SU-DHL-6 (cell line): ENCODE results near the gene CTNNBL1.
"Not testable (repeated sequence)": the region's sequence is repeated elsewhere in the genome, so short reads cannot be mapped to it uniquely, and the experiment has no call there.

Experiments used
- H2AFZ ChIP-seq: fragments of 200-600 bp; sonication (generic); 2 replicates; pipeline ENCODE4 v1.6.1; 2014; ENCODE audit warnings: low read depth, mild to moderate bottlenecking, moderate library complexity, mixed read lengths, antibody characterized with exemption, low read length; ENCODE audit not compliant: severe bottlenecking
- H3F3A ChIP-seq: fragments of 200-600 bp; shearing (Covaris generic); 2 replicates; pipeline ENCODE4 v1.6.0; 2016; ENCODE audit warnings: antibody characterized with exemption, mild to moderate bottlenecking; ENCODE audit not compliant: insufficient read depth
- H3K27ac ChIP-seq: fragments of 200-600 bp; sonication (generic); 2 replicates; pipeline ENCODE4 v1.5.1; 2016; ENCODE audit warnings: low read depth, mild to moderate bottlenecking, low read length, moderate library complexity, mixed read lengths
- H3K27me3 ChIP-seq: fragments of 200-600 bp; sonication (generic), shearing (Covaris generic); 2 replicates; pipeline ENCODE4 v1.6.0; 2014; ENCODE audit warnings: mild to moderate bottlenecking, low read length
- H3K36me3 ChIP-seq: fragments of 200-600 bp; sonication (generic); 2 replicates; pipeline ENCODE4 v1.6.1; 2014; ENCODE audit warnings: mild to moderate bottlenecking, low read length, mixed read lengths
- H3K4me2 ChIP-seq: fragments of 300-600, 200-600 bp; shearing (Covaris generic), sonication (generic); 2 replicates; pipeline ENCODE4 v1.6.0; 2014; ENCODE audit warnings: low read length, low read depth, mild to moderate bottlenecking; ENCODE audit not compliant: poor library complexity, severe bottlenecking
- H3K4me3 ChIP-seq: fragments of 200-600 bp; sonication (generic); 2 replicates; pipeline ENCODE4 v1.5.1; 2014; ENCODE audit warnings: antibody characterized with exemption, low read length, mild to moderate bottlenecking, mixed read lengths; ENCODE audit not compliant: insufficient read depth, poor library complexity, severe bottlenecking
- H3K79me2 ChIP-seq: fragments of 200-600 bp; sonication (generic); 2 replicates; pipeline ENCODE4 v1.6.1; 2014; ENCODE audit warnings: mild to moderate bottlenecking, low read length, moderate library complexity; ENCODE audit not compliant: insufficient read depth
- H3K9ac ChIP-seq: fragments of 200-600 bp; sonication (generic); 2 replicates; pipeline ENCODE4 v1.7.0; 2014; ENCODE audit warnings: mild to moderate bottlenecking, low read length
- H3K9me2 ChIP-seq: fragments of 200-600 bp; sonication (generic); replicated peaks from 2 replicates; pipeline ENCODE4 v1.6.1; 2014; ENCODE audit warnings: low read length; ENCODE audit not compliant: insufficient read depth
- H3K9me3 ChIP-seq: fragments of 200-600 bp; sonication (generic); 2 replicates; pipeline ENCODE4 v1.6.1; 2014; ENCODE audit warnings: low read length, mixed read lengths; ENCODE audit not compliant: insufficient read depth
- H4K20me1 ChIP-seq: fragments of 200-600 bp; sonication (generic); 2 replicates; pipeline ENCODE4 v1.6.1; 2014; ENCODE audit warnings: low read depth, mild to moderate bottlenecking, antibody characterized with exemption, low read length, moderate library complexity, mixed read lengths
- EZH2phosphoT487 ChIP-seq: fragments of 200-600 bp; sonication (generic), shearing (Covaris generic); conservative IDR thresholded peaks from 2 replicates; pipeline ENCODE4 v1.6.1; 2018; ENCODE audit warnings: mild to moderate bottlenecking, antibody characterized with exemption, low read length, moderate library complexity, mixed read lengths
- TF ChIP-seq, protein P1 (sequence below): fragments of 200-600 bp; sonication (generic); IDR thresholded peaks from one replicate; pipeline ENCODE4 v1.5.1; 2017; ENCODE audit warnings: antibody characterized with exemption, mild to moderate bottlenecking, low read length, moderate library complexity; ENCODE audit not compliant: insufficient read depth, poor library complexity, severe bottlenecking

CTNNBL1 gene

DNA sequence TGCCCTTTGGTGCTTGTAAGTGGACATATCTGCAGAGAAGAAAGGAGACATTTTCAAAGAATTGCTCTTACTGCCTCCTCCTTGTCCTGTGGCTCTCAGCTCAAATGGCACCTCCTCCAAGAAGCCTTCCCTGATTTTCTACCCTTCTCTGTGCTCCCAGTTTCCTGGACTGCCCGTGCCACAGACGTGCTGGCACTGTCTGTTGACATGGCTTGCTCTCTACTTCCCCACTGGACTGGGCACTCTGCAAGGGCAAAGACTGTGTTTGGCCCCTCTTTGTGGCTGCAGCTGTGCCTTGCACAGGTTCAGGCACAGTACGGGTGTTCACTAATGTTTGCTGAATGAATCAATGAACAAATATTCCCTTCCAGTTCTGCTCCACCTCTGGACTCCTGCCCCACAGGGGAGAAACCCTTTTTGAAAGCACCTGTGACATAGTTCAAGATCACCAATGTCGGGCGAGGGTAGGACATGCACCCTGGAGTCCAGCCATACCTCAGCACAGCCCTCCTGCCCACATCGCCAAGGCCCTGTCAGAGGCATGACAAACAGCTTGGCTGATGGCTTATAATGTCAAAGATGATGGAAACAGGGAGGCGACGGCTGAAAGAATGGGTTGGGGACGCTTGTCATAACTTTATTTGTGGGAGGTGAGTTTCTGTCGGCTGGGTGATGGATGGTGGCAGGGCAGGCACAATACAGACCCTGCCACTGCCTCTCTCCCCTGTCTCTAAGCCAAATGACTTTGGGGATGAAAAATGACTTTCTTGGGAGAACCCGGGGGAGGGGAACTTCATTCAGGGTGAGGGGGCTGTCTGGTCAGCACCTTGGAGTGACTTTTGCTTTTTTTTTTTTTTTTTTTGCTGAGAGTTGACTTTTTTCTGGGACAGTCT, 15.6 kb upstream of the CTNNBL1 start:
- Histone ChIP-seq H3K4me2 (no peak overlapping the region), H3K79me2 (no peaks in the 10 kb centered on the region), H3K27me3 (no peaks in the 10 kb centered on the region), H3F3A (no peaks in the 10 kb centered on the region), H3K27ac (no peak overlapping the region), H2AFZ (no peak overlapping the region), H3K36me3 (no peaks in the 10 kb centered on the region), H3K4me3 (no peak overlapping the region), H4K20me1 (no peaks in the 10 kb centered on the region), H3K9me2 (no peaks in the 10 kb centered on the region), H3K9me3 (no peaks in the 10 kb centered on the region), H3K9ac (no peak overlapping the region)
- TF ChIP-seq, protein P1, sequence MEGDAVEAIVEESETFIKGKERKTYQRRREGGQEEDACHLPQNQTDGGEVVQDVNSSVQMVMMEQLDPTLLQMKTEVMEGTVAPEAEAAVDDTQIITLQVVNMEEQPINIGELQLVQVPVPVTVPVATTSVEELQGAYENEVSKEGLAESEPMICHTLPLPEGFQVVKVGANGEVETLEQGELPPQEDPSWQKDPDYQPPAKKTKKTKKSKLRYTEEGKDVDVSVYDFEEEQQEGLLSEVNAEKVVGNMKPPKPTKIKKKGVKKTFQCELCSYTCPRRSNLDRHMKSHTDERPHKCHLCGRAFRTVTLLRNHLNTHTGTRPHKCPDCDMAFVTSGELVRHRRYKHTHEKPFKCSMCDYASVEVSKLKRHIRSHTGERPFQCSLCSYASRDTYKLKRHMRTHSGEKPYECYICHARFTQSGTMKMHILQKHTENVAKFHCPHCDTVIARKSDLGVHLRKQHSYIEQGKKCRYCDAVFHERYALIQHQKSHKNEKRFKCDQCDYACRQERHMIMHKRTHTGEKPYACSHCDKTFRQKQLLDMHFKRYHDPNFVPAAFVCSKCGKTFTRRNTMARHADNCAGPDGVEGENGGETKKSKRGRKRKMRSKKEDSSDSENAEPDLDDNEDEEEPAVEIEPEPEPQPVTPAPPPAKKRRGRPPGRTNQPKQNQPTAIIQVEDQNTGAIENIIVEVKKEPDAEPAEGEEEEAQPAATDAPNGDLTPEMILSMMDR, result no peak
- no peak for TF ChIP-seq EZH2phosphoT487

DNA sequence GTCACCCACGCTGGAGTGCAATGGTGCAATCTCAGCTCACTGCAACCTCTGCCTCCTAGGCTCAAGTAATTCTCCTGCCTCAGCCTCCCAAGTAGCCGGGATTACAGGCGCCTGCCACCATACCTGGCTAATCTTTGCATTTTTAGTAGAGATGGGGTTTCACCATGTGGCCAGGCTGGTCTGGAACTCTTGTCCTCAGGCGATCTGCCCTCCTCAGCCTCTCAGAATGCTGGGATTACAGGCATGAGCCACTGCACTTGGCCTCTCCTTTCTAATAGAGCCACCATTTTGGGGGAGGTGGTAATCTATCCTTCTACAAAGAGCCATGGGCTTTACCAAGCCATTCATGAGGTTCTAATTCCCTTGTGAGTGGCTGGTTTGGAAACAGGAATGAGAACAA, 14.1 kb upstream of the CTNNBL1 start:
- not testable (repeated sequence) for H3K79me2 ChIP-seq, H3K9me2 ChIP-seq, H4K20me1 ChIP-seq, H3K4me3 ChIP-seq, H2AFZ ChIP-seq, H3K27ac ChIP-seq, H3F3A ChIP-seq, H3K36me3 ChIP-seq, H3K9ac ChIP-seq, H3K27me3 ChIP-seq, H3K9me3 ChIP-seq, H3K4me2 ChIP-seq

DNA sequence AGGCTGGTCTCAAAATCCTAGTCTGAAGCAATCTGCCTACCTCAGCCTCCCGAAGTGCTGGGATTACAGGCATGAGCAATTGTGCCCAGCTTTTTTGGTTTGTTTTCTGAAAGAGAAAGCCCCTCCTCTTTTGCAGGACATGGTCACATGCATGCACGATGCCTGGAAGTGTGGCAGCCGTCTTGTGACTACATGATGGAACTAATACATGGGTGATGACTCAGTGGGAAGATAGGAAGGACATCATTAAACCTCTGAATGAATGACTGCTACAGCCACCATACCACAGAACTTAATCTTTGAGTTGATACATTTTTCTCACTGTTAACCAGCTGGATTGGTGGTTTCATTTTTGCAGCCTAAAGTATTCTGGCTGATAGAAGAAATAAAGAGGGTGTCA, 13.4 kb upstream of the CTNNBL1 start:
- no peaks in the 10 kb centered on the region for H3K9me3 ChIP-seq
- H4K20me1 ChIP-seq, result no peaks in the 10 kb centered on the region
- no peaks in the 10 kb centered on the region for H3F3A ChIP-seq
- H3K27me3 ChIP-seq, result no peaks in the 10 kb centered on the region
- H3K4me3 ChIP-seq, result no peak overlapping the region
- H3K9ac ChIP-seq, result no peak overlapping the region
- H2AFZ ChIP-seq, result no peak overlapping the region
- H3K4me2 ChIP-seq, result no peak overlapping the region
- no peak overlapping the region for H3K27ac ChIP-seq
- H3K79me2 ChIP-seq, result no peaks in the 10 kb centered on the region
- TF ChIP-seq, protein P1, result no peak
- TF ChIP-seq EZH2phosphoT487, result no peak
- no peaks in the 10 kb centered on the region for H3K36me3 ChIP-seq
- no peaks in the 10 kb centered on the region for H3K9me2 ChIP-seq

DNA sequence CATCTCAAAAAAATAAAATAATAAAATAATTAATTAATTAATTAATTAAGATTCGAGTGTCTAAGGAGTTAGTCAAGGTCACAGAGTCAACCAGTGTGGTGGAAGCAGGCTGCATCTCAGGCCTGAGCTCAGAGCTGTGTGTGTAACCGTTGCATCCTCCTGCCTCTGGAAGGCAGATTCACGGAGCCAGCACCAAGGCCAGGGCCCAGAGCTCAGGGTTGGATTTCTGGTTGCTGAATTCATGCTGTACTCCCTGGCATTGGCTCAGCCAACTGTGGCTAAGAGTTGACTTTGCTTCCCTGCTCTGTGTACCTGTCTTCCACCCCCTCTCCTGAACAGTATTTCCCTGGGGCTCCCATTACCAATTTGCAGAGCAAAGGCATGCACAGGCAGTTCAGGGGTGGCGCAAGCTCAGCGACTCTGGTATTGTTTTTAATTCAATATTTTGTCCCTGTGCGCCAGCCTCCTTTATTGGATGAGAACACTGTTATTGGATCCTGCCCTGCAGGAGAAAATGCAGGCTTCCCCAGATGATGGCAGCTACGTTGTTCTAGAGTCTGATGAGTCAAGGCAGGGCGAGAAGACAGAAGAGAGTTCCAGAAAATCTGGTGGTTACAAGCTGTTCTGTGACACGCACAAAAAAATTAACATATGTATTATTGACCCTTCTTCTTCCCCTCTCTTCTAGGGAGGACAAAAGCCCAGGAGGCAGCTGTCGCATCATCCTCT, 12.3 kb upstream of the CTNNBL1 start:
- H3K27me3 ChIP-seq, result no peaks in the 10 kb centered on the region
- no peak overlapping the region for H3K4me3 ChIP-seq
- no peak overlapping the region for H2AFZ ChIP-seq
- no peaks in the 10 kb centered on the region for H3K79me2 ChIP-seq
- H3K9ac ChIP-seq, result no peak overlapping the region
- H3K36me3 ChIP-seq, result no peaks in the 10 kb centered on the region
- no peaks in the 10 kb centered on the region for H3K9me3 ChIP-seq
- no peaks in the 10 kb centered on the region for H3F3A ChIP-seq
- TF ChIP-seq EZH2phosphoT487, result no peak
- TF ChIP-seq, protein P1, result no peak
- H4K20me1 ChIP-seq, result no peaks in the 10 kb centered on the region
- H3K9me2 ChIP-seq, result no peaks in the 10 kb centered on the region
- no peak overlapping the region for H3K27ac ChIP-seq
- H3K4me2 ChIP-seq, result no peak overlapping the region

DNA sequence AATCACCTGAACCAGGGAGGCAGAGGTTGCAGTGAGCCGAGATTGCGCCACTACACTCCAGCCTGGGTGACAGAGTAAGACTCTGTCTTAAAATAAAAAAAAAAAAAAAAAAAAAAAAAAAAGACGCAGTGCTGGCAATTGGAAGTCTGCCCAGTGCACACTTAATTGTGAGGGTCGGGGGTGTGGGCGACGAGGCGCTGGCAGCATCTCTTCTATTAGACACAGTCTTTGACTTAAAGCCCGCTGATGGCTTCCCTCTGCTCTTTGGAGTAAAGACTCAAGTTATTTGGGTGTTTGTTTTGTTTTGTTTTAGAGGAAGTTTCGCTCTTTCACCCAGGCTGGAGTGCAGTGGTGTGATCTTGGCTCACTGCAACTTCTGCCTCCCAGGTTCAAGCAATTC, 10.7 kb upstream of the CTNNBL1 start:
- H3F3A ChIP-seq, H3K79me2 ChIP-seq, H3K9me3 ChIP-seq: not testable (repeated sequence)

More for the DNA sequence above, 10.7 kb upstream of the CTNNBL1 start:
- not testable (repeated sequence) for H3K4me2 ChIP-seq, H3K4me3 ChIP-seq, H3K9ac ChIP-seq, H3K9me2 ChIP-seq, H4K20me1 ChIP-seq, H3K36me3 ChIP-seq, H2AFZ ChIP-seq, H3K27ac ChIP-seq, H3K27me3 ChIP-seq
